Measurements from ENCODE around the gene MDM1.

- TF ChIP-seq CTCF (IDR thresholded peaks at IDR 0.05), result no peak
- TF ChIP-seq POLR2A (IDR thresholded peaks at IDR 0.05), result no peak
Observed at GRCh38 chr12:68268967-68269366, 63.2 kb downstream of the MDM1 start.
